Loucy (cell line): Measurements from ENCODE around the gene STT3B.

Experiments used
- H2AFZ ChIP-seq: fragments of 200-600 bp; sonication (generic); 2 replicates; pipeline ENCODE4 v1.6.0; 2016; ENCODE audit warnings: antibody characterized with exemption, mild to moderate bottlenecking, low read length, moderate library complexity
- H3F3A ChIP-seq: fragments of 200-600 bp; 2 replicates; pipeline ENCODE4 v1.6.0; 2016; ENCODE audit warnings: antibody characterized with exemption, low read depth, mild to moderate bottlenecking
- H3K27me3 ChIP-seq: fragments of 200-600 bp; sonication (generic); 2 replicates; pipeline ENCODE4 v1.6.1; 2014; ENCODE audit warnings: low read length, mild to moderate bottlenecking; ENCODE audit not compliant: insufficient read depth, poor library complexity, severe bottlenecking
- H3K36me3 ChIP-seq: fragments of 200-600 bp; sonication (generic); 2 replicates; pipeline ENCODE4 v1.6.1; 2016; ENCODE audit warnings: low read length; ENCODE audit not compliant: insufficient read depth
- H3K4me1 ChIP-seq: fragments of 200-600 bp; sonication (generic); 2 replicates; pipeline ENCODE4 v1.5.1; 2014; ENCODE audit warnings: low read length, mild to moderate bottlenecking; ENCODE audit not compliant: insufficient read depth, poor library complexity, severe bottlenecking
- H3K4me2 ChIP-seq: fragments of 200-600 bp; sonication (generic); 2 replicates; pipeline ENCODE4 v1.6.0; 2014; ENCODE audit warnings: antibody characterized with exemption, low read length, low read depth, mild to moderate bottlenecking; ENCODE audit not compliant: poor library complexity, severe bottlenecking
- H3K4me3 ChIP-seq: fragments of 200-600 bp; sonication (generic); 2 replicates; pipeline ENCODE4 v1.5.1; 2014; ENCODE audit warnings: low read length, mild to moderate bottlenecking, mixed read lengths; ENCODE audit not compliant: poor library complexity, severe bottlenecking
- H3K79me2 ChIP-seq: fragments of 200-600 bp; sonication (generic); 2 replicates; pipeline ENCODE4 v1.6.1; 2014; ENCODE audit warnings: low read length; ENCODE audit not compliant: insufficient read depth
- H3K9ac ChIP-seq: fragments of 200-600 bp; sonication (generic); 2 replicates; pipeline ENCODE4 v1.6.0; 2014; ENCODE audit warnings: mild to moderate bottlenecking, low read depth, low read length, moderate library complexity; ENCODE audit not compliant: poor library complexity, severe bottlenecking
- H3K9me2 ChIP-seq: fragments of 200-600 bp; sonication (generic); replicated peaks from 2 replicates; pipeline ENCODE4 v1.6.1; 2016; ENCODE audit warnings: low read depth, low read length, mixed read lengths
- H3K9me3 ChIP-seq: fragments of 200-600 bp; sonication (generic); 2 replicates; pipeline ENCODE4 v1.6.1; 2014; ENCODE audit warnings: mild to moderate bottlenecking, antibody characterized with exemption, low read length, low read depth; ENCODE audit not compliant: insufficient read depth
- H4K20me1 ChIP-seq: fragments of 200-600 bp; sonication (generic); 2 replicates; pipeline ENCODE4 v1.6.0; 2014; ENCODE audit warnings: antibody characterized with exemption, low read length, mild to moderate bottlenecking; ENCODE audit not compliant: insufficient read depth, poor library complexity, severe bottlenecking
- EZH2phosphoT487 ChIP-seq: fragments of 200-600 bp; IDR thresholded peaks from 2 replicates; pipeline ENCODE4 v1.6.1; 2018; ENCODE audit warnings: antibody characterized with exemption, mild to moderate bottlenecking, moderate library complexity, borderline replicate concordance
- TF ChIP-seq, protein P1 (sequence below): fragments of 200-600 bp; sonication (generic); conservative IDR thresholded peaks from 2 replicates; pipeline ENCODE4 v1.5.1; 2014; ENCODE audit warnings: mild to moderate bottlenecking, antibody characterized with exemption, low read length

The STT3B gene

DNA sequence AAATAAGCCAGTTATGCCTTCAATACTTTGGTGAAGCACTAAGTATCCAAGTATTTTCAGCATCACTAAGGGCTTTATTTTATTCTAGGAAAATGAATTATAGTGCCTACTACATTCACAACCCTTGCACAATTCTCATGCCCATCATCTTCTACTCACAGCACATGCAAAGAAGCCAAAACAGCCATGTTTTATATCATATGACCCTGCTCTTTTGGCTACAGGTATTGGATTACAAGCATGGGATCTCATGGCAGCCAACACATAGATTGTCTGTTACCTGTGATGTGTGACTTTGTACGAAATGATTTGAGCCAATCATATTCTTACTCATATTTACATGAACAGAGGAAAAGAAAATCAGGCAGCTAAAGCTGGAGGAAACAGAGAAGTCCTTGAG lies 38.6 kb downstream of the STT3B start:
- no peak for TF ChIP-seq EZH2phosphoT487
- TF ChIP-seq, protein P1, sequence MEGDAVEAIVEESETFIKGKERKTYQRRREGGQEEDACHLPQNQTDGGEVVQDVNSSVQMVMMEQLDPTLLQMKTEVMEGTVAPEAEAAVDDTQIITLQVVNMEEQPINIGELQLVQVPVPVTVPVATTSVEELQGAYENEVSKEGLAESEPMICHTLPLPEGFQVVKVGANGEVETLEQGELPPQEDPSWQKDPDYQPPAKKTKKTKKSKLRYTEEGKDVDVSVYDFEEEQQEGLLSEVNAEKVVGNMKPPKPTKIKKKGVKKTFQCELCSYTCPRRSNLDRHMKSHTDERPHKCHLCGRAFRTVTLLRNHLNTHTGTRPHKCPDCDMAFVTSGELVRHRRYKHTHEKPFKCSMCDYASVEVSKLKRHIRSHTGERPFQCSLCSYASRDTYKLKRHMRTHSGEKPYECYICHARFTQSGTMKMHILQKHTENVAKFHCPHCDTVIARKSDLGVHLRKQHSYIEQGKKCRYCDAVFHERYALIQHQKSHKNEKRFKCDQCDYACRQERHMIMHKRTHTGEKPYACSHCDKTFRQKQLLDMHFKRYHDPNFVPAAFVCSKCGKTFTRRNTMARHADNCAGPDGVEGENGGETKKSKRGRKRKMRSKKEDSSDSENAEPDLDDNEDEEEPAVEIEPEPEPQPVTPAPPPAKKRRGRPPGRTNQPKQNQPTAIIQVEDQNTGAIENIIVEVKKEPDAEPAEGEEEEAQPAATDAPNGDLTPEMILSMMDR: no peak
- H3K9ac ChIP-seq: no peak overlapping the region
- no peak overlapping the region for H2AFZ ChIP-seq
- peaks cover 97% of the 10 kb centered on the region for H4K20me1 ChIP-seq
- peaks cover 85% of the 10 kb centered on the region for H3K36me3 ChIP-seq
- no peaks in the 10 kb centered on the region for H3K27me3 ChIP-seq
- peak overlapping the region; percentile 46 for H3K4me2 ChIP-seq
- H3K4me3 ChIP-seq: peak overlapping the region; percentile 21
- H3F3A ChIP-seq: peaks cover 62% of the 10 kb centered on the region
- no peaks in the 10 kb centered on the region for H3K9me3 ChIP-seq
- no peaks in the 10 kb centered on the region for H3K9me2 ChIP-seq
- H3K4me1 ChIP-seq: peaks cover 89% of the 10 kb centered on the region
- H3K79me2 ChIP-seq: peaks cover 97% of the 10 kb centered on the region

DNA sequence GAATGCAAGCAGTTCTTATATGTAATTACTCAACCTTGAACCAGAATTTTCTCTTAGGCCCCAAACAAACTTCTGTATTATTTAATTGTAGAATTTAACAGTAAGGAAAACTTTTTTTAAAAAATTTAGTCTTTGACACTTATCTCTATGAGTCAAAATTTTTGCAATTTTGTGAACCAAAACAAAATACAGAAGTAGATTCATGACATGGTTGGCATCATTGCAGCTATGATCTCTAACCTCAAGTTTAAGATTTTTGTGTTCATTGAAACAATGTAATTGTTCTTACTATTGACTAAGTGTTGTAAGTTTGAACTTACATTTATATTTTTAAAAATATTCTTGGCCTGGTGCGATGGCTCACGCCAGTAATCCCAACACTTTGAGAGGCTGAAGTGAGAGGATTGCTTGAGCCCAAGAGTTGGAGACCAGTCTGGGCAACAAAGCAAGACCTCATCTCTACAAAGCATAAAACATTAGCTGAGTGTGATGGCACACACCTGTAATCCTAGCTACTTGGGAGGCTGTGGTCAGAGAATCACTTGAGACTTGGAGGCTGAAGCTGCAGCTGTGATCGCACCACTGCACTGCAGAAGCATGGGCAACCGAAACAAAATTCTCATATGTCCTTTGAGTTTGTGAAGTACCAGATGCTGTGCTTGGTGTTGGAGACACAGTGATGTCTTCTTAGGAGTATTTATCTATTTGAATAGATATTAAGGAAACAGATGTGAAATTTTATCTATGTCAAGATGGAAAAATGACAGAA lies 39.7 kb downstream of the STT3B start:
- Histone ChIP-seq H3F3A (peaks cover 66% of the 10 kb centered on the region), H3K79me2 (peaks cover 97% of the 10 kb centered on the region), H3K9ac (no peak overlapping the region), H2AFZ (no peak overlapping the region), H3K36me3 (peaks cover 90% of the 10 kb centered on the region), H4K20me1 (peaks cover 97% of the 10 kb centered on the region), H3K9me3 (no peaks in the 10 kb centered on the region), H3K4me1 (peaks cover 89% of the 10 kb centered on the region), H3K4me3 (peak overlapping the region; percentile 32), H3K9me2 (no peaks in the 10 kb centered on the region), H3K4me2 (peak overlapping the region; percentile 69), H3K27me3 (no peaks in the 10 kb centered on the region)
- TF ChIP-seq EZH2phosphoT487: no peak
- TF ChIP-seq, protein P1: no peak

DNA sequence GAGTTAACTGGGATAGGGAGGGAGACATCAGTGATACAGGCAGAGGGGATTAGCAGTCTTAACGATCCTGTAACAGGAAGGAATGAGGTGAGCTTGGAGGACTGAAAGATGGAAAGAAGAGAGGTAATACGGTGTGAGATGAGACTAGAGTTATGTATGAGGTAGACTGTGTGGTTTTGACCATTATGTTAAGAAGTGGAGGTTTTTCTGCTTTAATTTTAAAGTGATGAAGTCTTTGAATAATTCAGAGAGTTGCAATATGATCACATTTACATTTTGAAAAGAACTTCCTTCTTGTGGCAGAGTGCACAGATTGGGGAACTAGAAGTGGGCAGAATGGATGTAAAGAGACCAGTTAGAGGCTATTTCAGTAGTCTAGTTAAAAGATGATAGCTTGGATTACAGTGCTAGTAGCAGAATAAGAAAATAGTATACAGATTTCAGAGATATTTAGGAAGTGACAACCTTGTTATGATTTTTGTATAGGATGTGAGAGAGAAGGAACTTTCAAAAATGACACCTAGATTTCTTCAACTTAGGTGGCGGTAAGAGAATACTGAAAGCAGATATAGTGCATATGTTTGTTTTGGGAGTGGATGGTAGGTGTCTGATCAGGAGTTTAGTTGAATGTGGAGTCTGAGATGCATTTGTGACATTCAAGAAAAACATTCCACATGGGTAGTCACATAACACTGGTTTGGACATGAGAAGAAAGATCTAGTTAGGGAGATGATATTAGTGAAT lies 40.5 kb downstream of the STT3B start:
- H3K9me2 ChIP-seq: no peaks in the 10 kb centered on the region
- peaks cover 73% of the 10 kb centered on the region for H3F3A ChIP-seq
- no peaks in the 10 kb centered on the region for H3K9me3 ChIP-seq
- no peak overlapping the region for H2AFZ ChIP-seq
- peaks cover 93% of the 10 kb centered on the region for H3K36me3 ChIP-seq
- H3K79me2 ChIP-seq: peaks cover 97% of the 10 kb centered on the region
- no peak overlapping the region for H3K9ac ChIP-seq
- H3K4me2 ChIP-seq: peak overlapping the region; percentile 69
- peaks cover 97% of the 10 kb centered on the region for H4K20me1 ChIP-seq
- H3K27me3 ChIP-seq: no peaks in the 10 kb centered on the region
- H3K4me3 ChIP-seq: peak overlapping the region; percentile 32
- no peak for TF ChIP-seq EZH2phosphoT487
- TF ChIP-seq, protein P1: no peak
- peaks cover 89% of the 10 kb centered on the region for H3K4me1 ChIP-seq
